Thymus (tissue), 11 donors: ENCODE data around the gene LRCH3. TPM values are rescaled to one million over a fixed set of nuclear protein-coding genes. Genes with fewer than 3 reads are reported as not detected.
"Not testable (repeated sequence)": the region's sequence is repeated elsewhere in the genome, so short reads cannot be mapped to it uniquely, and the experiment has no call there.

Experiments used
- DNase-seq, 9 donors: peaks; one replicate each; pipeline ENCODE4 v3.0.0-alpha.2; 2013; ENCODE audit warnings: low spot score in 9 of 9, low read depth in 6 of 9, missing footprints in 1 of 9
- H3K27ac ChIP-seq, 2 donors: one replicate each; pipeline ENCODE4 v1.5.1; 2013; ENCODE audit warnings: control low read depth in 1 of 2, low read depth in 1 of 2, low read length in 1 of 2, mild to moderate bottlenecking in 1 of 2, moderate library complexity in 1 of 2
- H3K27me3 ChIP-seq, 2 donors: one replicate each; pipeline ENCODE4 v1.5.1; 2013; ENCODE audit warnings: low read length in 1 of 2; ENCODE audit not compliant: control insufficient read depth in 2 of 2, insufficient read depth in 1 of 2
- H3K36me3 ChIP-seq, 2 donors: one replicate each; pipeline ENCODE4 v1.5.1; 2013; ENCODE audit warnings: low read length in 1 of 2, mild to moderate bottlenecking in 1 of 2, moderate library complexity in 1 of 2; ENCODE audit not compliant: control insufficient read depth in 2 of 2, insufficient read depth in 2 of 2
- H3K4me1 ChIP-seq, 2 donors: one replicate each; pipeline ENCODE4 v1.5.1; 2013; ENCODE audit warnings: low read length in 2 of 2; ENCODE audit not compliant: control insufficient read depth in 2 of 2, insufficient read depth in 2 of 2
- H3K4me3 ChIP-seq, 2 donors: one replicate each; pipeline ENCODE4 v1.5.1; 2013; ENCODE audit warnings: low read length in 2 of 2, control low read depth in 1 of 2, mild to moderate bottlenecking in 1 of 2
- H3K9me3 ChIP-seq, 2 donors: one replicate each; pipeline ENCODE4 v1.5.1; 2013; ENCODE audit warnings: low read length in 1 of 2, mild to moderate bottlenecking in 1 of 2; ENCODE audit not compliant: control insufficient read depth in 2 of 2, insufficient read depth in 1 of 2
- WGBS: extraction: QIAGEN DNeasy Blood & Tissue Kit; methylation state at CpG from one replicate; pipeline ENCODE4 v1.1.7; 2013; 5-methylcytosine and 5-hydroxymethylcytosine counted together
- polyA plus RNA-seq: library from polyadenylated mRNA; stranded (reverse); fragments of 200-250 nt; gene quantifications from one replicate; pipeline ENCODE4 v1.2.3, GENCODE V29; 2013
- total RNA-seq: library from RNA; stranded (reverse); fragments of 120-200 nt; gene quantifications from one replicate; pipeline ENCODE4 v1.2.4, GENCODE V29; 2013
- donor health status: healthy.

Gene LRCH3
- total and polyA plus RNA-seq, 2 donors: 25.4 to 76.6 TPM

DNA sequence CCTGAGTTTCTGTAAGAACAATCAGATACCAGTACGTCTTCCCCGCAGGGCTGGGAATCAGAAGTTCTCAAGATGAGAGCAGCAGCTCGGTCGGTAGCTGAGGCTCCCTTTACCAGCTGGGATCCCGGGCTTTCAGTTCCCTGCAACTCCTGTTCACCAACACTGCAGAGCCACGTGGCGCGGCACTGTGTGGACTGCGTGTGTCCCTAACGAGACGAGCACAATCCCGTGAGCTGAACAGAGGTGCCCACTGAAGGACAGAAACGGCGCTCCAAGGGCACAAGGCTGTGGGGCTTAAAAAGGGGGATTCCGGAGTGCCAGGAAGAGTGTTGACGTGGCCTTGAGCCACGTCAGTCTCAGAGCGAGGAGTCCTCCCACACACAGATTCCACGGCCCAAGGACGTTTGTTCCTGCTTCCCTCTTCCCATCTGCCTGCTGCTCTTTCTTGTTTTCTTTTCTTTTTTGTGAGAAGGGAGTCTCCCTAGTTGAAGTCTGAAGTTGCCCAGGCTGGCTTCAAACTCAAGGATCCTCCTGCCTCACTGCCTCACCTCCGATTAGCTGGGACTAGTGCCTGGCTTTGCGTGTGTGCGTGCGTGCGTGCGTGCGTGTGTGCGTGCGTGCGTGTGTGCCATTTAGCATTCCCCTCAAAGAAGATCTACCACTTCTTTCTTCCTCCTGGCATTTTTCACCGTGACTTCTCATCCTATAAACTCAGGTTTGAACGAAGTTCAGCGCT, 121.9 kb downstream of the LRCH3 start:
- no peaks in the 10 kb centered on the region for H3K36me3 ChIP-seq
- no peaks in the 10 kb centered on the region for H3K9me3 ChIP-seq
- H3K27ac ChIP-seq: no peak overlapping the region
- WGBS: 95% methylated on average over 33 of the region's 33 CpGs
- no peaks in the 10 kb centered on the region for H3K27me3 ChIP-seq
- no peak overlapping the region for H3K4me3 ChIP-seq
- DNase-seq: no peak
- H3K4me1 ChIP-seq: no peaks in the 10 kb centered on the region

GRCh38 chr3:197913641-197914380, 122.8 kb downstream of the LRCH3 start:
- Histone ChIP-seq H3K36me3 (no peaks in the 10 kb centered on the region), H3K4me1 (no peaks in the 10 kb centered on the region), H3K27ac (no peak overlapping the region), H3K4me3 (no peak overlapping the region), H3K9me3 (no peaks in the 10 kb centered on the region), H3K27me3 (no peaks in the 10 kb centered on the region)
- no peak for DNase-seq
- 98% methylated on average over 12 of the region's 12 CpGs for WGBS

DNA sequence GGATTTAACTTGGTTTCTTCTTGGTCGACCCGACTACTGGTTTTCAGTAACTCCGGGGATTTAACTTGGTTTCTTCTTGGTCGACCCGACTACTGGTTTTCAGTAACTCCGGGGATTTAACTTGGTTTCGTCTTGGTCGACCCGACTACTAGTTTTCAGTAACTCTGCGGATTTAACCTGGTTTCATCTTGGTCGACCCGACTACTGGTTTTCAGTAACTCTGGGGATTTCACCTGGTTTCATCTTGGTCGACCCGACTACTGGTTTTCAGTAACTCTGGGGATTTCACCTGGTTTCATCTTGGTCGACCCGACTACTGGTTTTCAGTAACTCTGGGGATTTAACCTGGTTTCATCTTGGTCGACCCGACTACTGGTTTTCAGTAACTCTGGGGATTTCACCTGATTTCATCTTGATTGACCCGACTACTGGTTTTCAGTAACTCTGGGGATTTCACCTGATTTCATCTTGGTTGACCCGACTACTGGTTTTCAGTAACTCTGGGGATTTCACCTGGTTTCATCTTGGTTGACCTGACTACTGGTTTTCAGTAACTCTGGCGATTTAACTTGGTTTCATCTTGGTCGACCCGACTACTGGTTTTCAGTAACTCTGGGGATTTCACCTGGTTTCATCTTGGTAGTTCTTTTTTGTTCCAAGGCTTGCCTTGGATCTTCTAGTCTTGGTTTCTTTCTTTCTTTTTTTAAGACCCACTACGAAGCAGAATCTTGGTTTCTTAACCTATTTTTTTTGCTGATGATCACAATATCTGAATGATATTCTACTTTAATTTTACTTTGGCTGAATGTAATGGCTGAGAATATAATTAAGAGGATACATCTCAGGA, 130.6 kb downstream of the LRCH3 start:
- not testable (repeated sequence) for H3K4me1 ChIP-seq, H3K27ac ChIP-seq, DNase-seq, H3K27me3 ChIP-seq, H3K9me3 ChIP-seq, H3K36me3 ChIP-seq, H3K4me3 ChIP-seq
- WGBS: 88% methylated on average over 22 of the region's 24 CpGs

DNA sequence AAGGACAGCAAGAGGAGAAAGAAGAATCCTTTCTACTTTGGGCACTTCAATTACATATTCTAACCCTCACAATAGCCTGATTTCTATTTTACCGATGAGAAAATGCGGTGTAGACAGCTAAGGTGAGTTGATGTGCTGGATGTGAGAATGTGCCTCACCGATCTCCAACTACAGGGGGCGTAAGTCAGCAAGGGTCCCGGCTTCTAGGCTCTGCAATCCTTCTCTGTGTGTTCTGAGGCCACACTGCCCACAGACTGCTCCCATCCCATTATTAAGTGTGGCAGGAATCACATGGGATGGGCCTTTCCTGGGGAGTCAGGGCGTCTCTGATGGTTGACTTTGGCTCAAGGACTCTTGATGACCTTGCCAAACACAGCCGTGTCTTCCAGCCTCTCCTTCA, 135.4 kb downstream of the LRCH3 start:
- DNase-seq: no peak
- no peak overlapping the region for H3K27ac ChIP-seq
- 91% methylated on average over 7 of the region's 7 CpGs for WGBS

GRCh38 chr3:197927578-197927977, 136.5 kb downstream of the LRCH3 start:
- WGBS: 97% methylated on average over 3 of the region's 3 CpGs
- H3K4me3 ChIP-seq, DNase-seq: not testable (repeated sequence)

More for the DNA sequence above, 135.4 kb downstream of the LRCH3 start:
- Histone ChIP-seq H3K4me1 (no peaks in the 10 kb centered on the region), H3K9me3 (no peaks in the 10 kb centered on the region), H3K36me3 (no peaks in the 10 kb centered on the region), H3K27me3 (no peaks in the 10 kb centered on the region), H3K4me3 (no peak overlapping the region)

GRCh38 chr3:197936819-197937384, 145.8 kb downstream of the LRCH3 start:
- DNase-seq: no peak
- Histone ChIP-seq H3K36me3 (no peaks in the 10 kb centered on the region), H3K4me3 (no peak overlapping the region), H3K9me3 (no peaks in the 10 kb centered on the region), H3K4me1 (no peaks in the 10 kb centered on the region), H3K27ac (no peak overlapping the region), H3K27me3 (no peaks in the 10 kb centered on the region)
- 97% methylated on average over 15 of the region's 15 CpGs for WGBS

More at GRCh38 chr3:197927578-197927977, 136.5 kb downstream of the LRCH3 start:
- H3K27me3 ChIP-seq, H3K36me3 ChIP-seq, H3K4me1 ChIP-seq, H3K9me3 ChIP-seq, H3K27ac ChIP-seq: not testable (repeated sequence)

Other genes starting within 250 kb of the LRCH3 start
- gene BDH1, start 235.3 kb upstream of the LRCH3 start, total RNA-seq: 13.2 TPM
- gene BDH1, start 235.3 kb upstream of the LRCH3 start, polyA plus RNA-seq: 25.1 TPM
- gene RUBCN, start 54.4 kb upstream of the LRCH3 start, total RNA-seq: 5.9 TPM
- 12.0 TPM for gene RUBCN, start 54.4 kb upstream of the LRCH3 start, polyA plus RNA-seq
- 41.2 TPM for gene FYTTD1, start 41.4 kb upstream of the LRCH3 start, total RNA-seq
- 24.2 TPM for gene FYTTD1, start 41.4 kb upstream of the LRCH3 start, polyA plus RNA-seq
- 2,167 TPM for gene RPL35A, start 158.9 kb downstream of the LRCH3 start, total RNA-seq
- gene RPL35A, start 158.9 kb downstream of the LRCH3 start, polyA plus RNA-seq: 3,064 TPM
- gene LMLN, start 169.0 kb downstream of the LRCH3 start, total RNA-seq: 1.4 TPM
- gene LMLN, start 169.0 kb downstream of the LRCH3 start, polyA plus RNA-seq: 2.2 TPM